ENCODE measurements around the gene RNF220.

DNA sequence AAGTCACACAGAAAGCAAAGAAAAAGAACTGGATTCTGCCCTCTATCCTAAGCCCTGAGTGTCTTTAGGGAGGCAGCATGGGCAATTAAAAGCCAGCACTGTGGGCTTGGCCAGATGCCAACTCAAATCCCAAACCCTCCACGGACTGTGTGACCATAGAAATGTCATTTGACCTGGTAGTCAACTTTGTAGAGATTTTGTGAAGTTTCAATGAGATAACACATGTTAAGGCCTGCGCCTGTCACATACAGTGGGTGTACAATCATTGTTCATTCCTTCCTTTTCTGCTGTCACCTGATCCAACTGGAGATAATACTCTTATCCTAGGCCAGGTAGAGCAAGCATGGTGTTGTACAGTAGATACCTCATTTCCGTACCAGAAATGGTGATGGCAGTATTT lies 215.0 kb downstream of the RNF220 start:
- TF ChIP-seq CTCF (conservative IDR thresholded peaks at IDR 0.05), result no peak
- TF ChIP-seq ZFX (IDR thresholded peaks at IDR 0.05), result no peak

Measured in C4-2B (cell line).